ENCODE measurements around the gene COL6A3. TPM values are rescaled to one million over a fixed set of nuclear protein-coding genes. Genes with fewer than 3 reads are reported as not detected.

COL6A3 gene
- polyA plus RNA-seq, 1 of the 3 experiments (the other 2 are of a cell fraction): 18.5 TPM

GRCh38 chr2:237430861-237431260 lies 16.9 kb upstream of the COL6A3 start:
- 84% methylated on average over 1 of the region's 1 CpG for WGBS (ENCODE audit: low lambda C conversion rate)
- POLR2A ChIA-PET: no interaction called here
- H3F3A ChIP-seq (replicated peaks; ENCODE audit: insufficient read depth): peaks cover 43% of the 10 kb centered on the region
- TF ChIP-seq MAX (IDR thresholded peaks at IDR 0.05; ENCODE audit: low read depth): no peak
- TF ChIP-seq FOXM1 (IDR thresholded peaks at IDR 0.05; ENCODE audit: low read depth): no peak
- no peak for TF ChIP-seq RXRA (IDR thresholded peaks at IDR 0.05; ENCODE audit: borderline replicate concordance, low read depth)
- TF ChIP-seq EZH2phosphoT487 (IDR thresholded peaks at IDR 0.05; ENCODE audit: borderline replicate concordance, low read depth): no peak
- no peaks in the 10 kb centered on the region for H4K20me1 ChIP-seq (ENCODE audit: insufficient read depth)
- H3K27ac ChIP-seq (ENCODE audit: low read depth in 2 of 2, low read length in 1 of 2): peak overlapping the region in 1 of 2 experiments; percentile 99; a peak in 2 of 4 replicates
- no peaks in the 10 kb centered on the region for H3K79me2 ChIP-seq (ENCODE audit: insufficient read depth)
- no peak overlapping the region for H3K4me2 ChIP-seq
- H3K9me3 ChIP-seq: no peaks in the 10 kb centered on the region
- peak overlapping the region; percentile 62; the same call in 1 of the 2 replicates for H3K9ac ChIP-seq
- DNase-seq: no peak
- no peak overlapping the region for H3K4me3 ChIP-seq (ENCODE audit: low read depth in 2 of 2, low read length in 1 of 2)
- H2AFZ ChIP-seq (ENCODE audit: low read depth): no peak overlapping the region
- peaks cover 34 to 39% of the 10 kb centered on the region in 2 experiments for H3K4me1 ChIP-seq (ENCODE audit: control insufficient read depth in 1 of 2, insufficient read depth in 2 of 2, low read depth in 1 of 2, low read length in 1 of 2)
- H3K36me3 ChIP-seq (replicated peaks in 1 of 2; ENCODE audit: control insufficient read depth in 1 of 2, insufficient read depth in 2 of 2, low read length in 1 of 2): no peaks in the 10 kb centered on the region
- H3K9me2 ChIP-seq: no peaks in the 10 kb centered on the region
- CTCF ChIA-PET: interaction anchor here (1.5 to 2.9 kb wide), 3 partner anchors 9 to 82 kb away, joined by 5 to 25 read pairs (median 6); no protein-coding TSS in a partner anchor
- H3K27me3 ChIP-seq (ENCODE audit: insufficient read depth): no peaks in the 10 kb centered on the region

DNA sequence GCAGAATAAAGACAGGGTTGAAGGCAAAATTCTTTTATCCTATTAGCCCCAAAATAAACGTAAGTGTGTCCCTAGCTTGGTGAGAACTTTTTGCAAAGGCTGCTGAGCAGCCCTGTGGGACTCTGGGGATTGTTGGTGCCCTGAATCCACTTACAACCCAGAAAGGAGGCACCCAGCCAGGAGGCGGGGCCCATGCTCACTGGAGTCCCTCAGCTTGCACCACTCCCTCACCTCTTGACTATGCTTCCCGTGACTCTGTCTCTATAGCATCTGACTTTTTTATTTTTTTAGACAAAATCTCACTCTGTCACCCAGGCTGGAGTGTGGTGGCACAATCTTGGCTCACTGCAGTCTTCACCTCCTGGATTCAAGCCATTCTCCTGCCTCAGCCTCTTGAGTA lies 15.8 kb upstream of the COL6A3 start:
- CTCF ChIA-PET: interaction anchor here (1.4 to 1.8 kb wide), 4 partner anchors 8 to 83 kb away, joined by 3 to 6 read pairs (median 5); no protein-coding TSS in a partner anchor
- Histone ChIP-seq H3F3A (replicated peaks; ENCODE audit: insufficient read depth) (peaks cover 47% of the 10 kb centered on the region), H3K27ac (ENCODE audit: low read depth in 2 of 2, low read length in 1 of 2) (peak overlapping the region in 1 of 2 experiments; percentile 99; a peak in 2 of 4 replicates), H3K27me3 (ENCODE audit: insufficient read depth) (no peaks in the 10 kb centered on the region), H3K9ac (peak overlapping the region; percentile 62; the same call in 1 of the 2 replicates), H3K9me3 (no peaks in the 10 kb centered on the region), H3K4me2 (no peak overlapping the region), H4K20me1 (ENCODE audit: insufficient read depth) (no peaks in the 10 kb centered on the region), H3K79me2 (ENCODE audit: insufficient read depth) (no peaks in the 10 kb centered on the region), H3K4me1 (ENCODE audit: control insufficient read depth in 1 of 2, insufficient read depth in 2 of 2, low read depth in 1 of 2, low read length in 1 of 2) (peaks cover 27 to 35% of the 10 kb centered on the region in 2 experiments), H3K9me2 (no peaks in the 10 kb centered on the region), H3K4me3 (ENCODE audit: low read depth in 2 of 2, low read length in 1 of 2) (no peak overlapping the region), H3K36me3 (replicated peaks in 1 of 2; ENCODE audit: control insufficient read depth in 1 of 2, insufficient read depth in 2 of 2, low read length in 1 of 2) (no peaks in the 10 kb centered on the region), H2AFZ (ENCODE audit: low read depth) (no peak overlapping the region)
- no peak for DNase-seq
- TF ChIP-seq, protein P1, sequence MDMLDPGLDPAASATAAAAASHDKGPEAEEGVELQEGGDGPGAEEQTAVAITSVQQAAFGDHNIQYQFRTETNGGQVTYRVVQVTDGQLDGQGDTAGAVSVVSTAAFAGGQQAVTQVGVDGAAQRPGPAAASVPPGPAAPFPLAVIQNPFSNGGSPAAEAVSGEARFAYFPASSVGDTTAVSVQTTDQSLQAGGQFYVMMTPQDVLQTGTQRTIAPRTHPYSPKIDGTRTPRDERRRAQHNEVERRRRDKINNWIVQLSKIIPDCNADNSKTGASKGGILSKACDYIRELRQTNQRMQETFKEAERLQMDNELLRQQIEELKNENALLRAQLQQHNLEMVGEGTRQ (IDR thresholded peaks at IDR 0.05; ENCODE audit: borderline replicate concordance, low read depth, low read length): no peak
- TF ChIP-seq TAF1 (IDR thresholded peaks at IDR 0.05; ENCODE audit: borderline replicate concordance, low read depth, low read length): no peak
- no peak for TF ChIP-seq FOXJ3 (CRISPR knock-in tag; IDR thresholded peaks at IDR 0.05)
- TF ChIP-seq RXRA (IDR thresholded peaks at IDR 0.05; ENCODE audit: borderline replicate concordance, low read depth): no peak
- no peak for TF ChIP-seq MAX (IDR thresholded peaks at IDR 0.05; ENCODE audit: low read depth)
- no peak for TF ChIP-seq NRF1 (IDR thresholded peaks at IDR 0.05; ENCODE audit: low read depth, low read length)
- no peak for TF ChIP-seq FOSL2 (IDR thresholded peaks at IDR 0.05; ENCODE audit: borderline replicate concordance, low read depth)
- TF ChIP-seq PBX3 (IDR thresholded peaks at IDR 0.05): no peak
- no peak for TF ChIP-seq MXI1 (IDR thresholded peaks at IDR 0.05; ENCODE audit: low read depth, low read length)
- no peak for TF ChIP-seq MEF2A (IDR thresholded peaks at IDR 0.05; ENCODE audit: borderline replicate concordance, low read depth)
- no peak for TF ChIP-seq EZH2phosphoT487 (IDR thresholded peaks at IDR 0.05; ENCODE audit: borderline replicate concordance, low read depth)
- no peak for TF ChIP-seq EP300 (IDR thresholded peaks at IDR 0.05; ENCODE audit: borderline replicate concordance in 1 of 2, low read depth in 1 of 2, low read length in 1 of 2)
- POLR2A ChIA-PET: no interaction called here
- 87% methylated on average over 3 of the region's 3 CpGs for WGBS (ENCODE audit: low lambda C conversion rate)

All from SK-N-SH (cell line).